Subcutaneous abdominal adipose tissue (tissue), 5 donors: ENCODE results near the gene KRT86.

Experiments
- H3K27ac ChIP-seq: one replicate; pipeline ENCODE4 v1.7.0; 2013; ENCODE audit warnings: low read depth, mild to moderate bottlenecking, inconsistent platforms, low read length, moderate library complexity
- H3K27me3 ChIP-seq, 5 donors: one replicate each; pipeline ENCODE4 v1.7.0; 2013; ENCODE audit warnings: low read length in 5 of 5, inconsistent platforms in 1 of 5; ENCODE audit not compliant: control insufficient read depth in 5 of 5, insufficient read depth in 4 of 5
- H3K36me3 ChIP-seq, 5 donors: one replicate each; pipeline ENCODE4 v1.7.0; 2013; ENCODE audit warnings: low read length in 5 of 5; ENCODE audit not compliant: control insufficient read depth in 5 of 5, insufficient read depth in 5 of 5
- H3K4me1 ChIP-seq, 5 donors: one replicate each; pipeline ENCODE4 v1.7.0; 2013; ENCODE audit warnings: low read length in 5 of 5, mild to moderate bottlenecking in 3 of 5, moderate library complexity in 1 of 5; ENCODE audit not compliant: control insufficient read depth in 5 of 5, insufficient read depth in 5 of 5
- H3K4me3 ChIP-seq, 5 donors: one replicate each; pipeline ENCODE4 v1.7.0; 2013; ENCODE audit warnings: low read length in 5 of 5, low read depth in 1 of 5
- H3K9ac ChIP-seq, 5 donors: one replicate each; pipeline ENCODE4 v1.7.0; 2013; ENCODE audit warnings: low read length in 5 of 5, mild to moderate bottlenecking in 4 of 5, moderate library complexity in 3 of 5
- H3K9me3 ChIP-seq, 5 donors: one replicate each; pipeline ENCODE4 v1.7.0; 2013; ENCODE audit warnings: low read length in 5 of 5; ENCODE audit not compliant: control insufficient read depth in 5 of 5
- donor health status: healthy.
- donor health status: healthy.
- donor health status: healthy.
- donor health status: healthy.
- donor health status: healthy.

Gene KRT86

GRCh38 chr12:52323416-52324152, 49.1 kb downstream of the KRT86 start:
- H3K27ac ChIP-seq: no peak overlapping the region
- H3K4me3 ChIP-seq: no peak overlapping the region
- no peaks in the 10 kb centered on the region for H3K9me3 ChIP-seq
- peaks cover 25 to 60% (median 40%) of the 10 kb centered on the region in 5 donors for H3K27me3 ChIP-seq
- H3K4me1 ChIP-seq: no peaks in the 10 kb centered on the region
- no peak overlapping the region for H3K9ac ChIP-seq
- no peaks in the 10 kb centered on the region for H3K36me3 ChIP-seq

- Histone ChIP-seq H3K4me3 (no peak overlapping the region), H3K27me3 (peaks cover 22 to 60% (median 36%) of the 10 kb centered on the region in 5 donors), H3K9ac (no peak overlapping the region), H3K36me3 (no peaks in the 10 kb centered on the region), H3K4me1 (no peaks in the 10 kb centered on the region), H3K27ac (no peak overlapping the region), H3K9me3 (no peaks in the 10 kb centered on the region)
These were observed 49.7 kb downstream of the KRT86 start for GRCh38 chr12:52324153-52324444.

- Histone ChIP-seq H3K4me1 (no peaks in the 10 kb centered on the region), H3K27ac (no peak overlapping the region), H3K9ac (no peak overlapping the region), H3K36me3 (no peaks in the 10 kb centered on the region), H3K4me3 (no peak overlapping the region), H3K27me3 (peaks cover 6 to 36% (median 12%) of the 10 kb centered on the region in 5 donors), H3K9me3 (no peaks in the 10 kb centered on the region)
These were observed 52.8 kb downstream of the KRT86 start for GRCh38 chr12:52327052-52327829.

- peaks cover under 1 to 31% (median 6%) of the 10 kb centered on the region in 5 donors for H3K27me3 ChIP-seq
- no peak overlapping the region for H3K27ac ChIP-seq
- H3K9me3 ChIP-seq: no peaks in the 10 kb centered on the region
- no peak overlapping the region for H3K9ac ChIP-seq
- H3K4me3 ChIP-seq: no peak overlapping the region
- no peaks in the 10 kb centered on the region for H3K36me3 ChIP-seq
- no peaks in the 10 kb centered on the region for H3K4me1 ChIP-seq
These were observed 53.5 kb downstream of the KRT86 start for GRCh38 chr12:52327830-52328500.

GRCh38 chr12:52331039-52331438, 56.6 kb downstream of the KRT86 start:
- H3K27ac ChIP-seq: no peak overlapping the region
- H3K9ac ChIP-seq: no peak overlapping the region
- H3K4me1 ChIP-seq: no peaks in the 10 kb centered on the region
- H3K4me3 ChIP-seq: no peak overlapping the region
- H3K9me3 ChIP-seq: peaks cover 0 to 8% (median 7%) of the 10 kb centered on the region in 5 donors
- H3K27me3 ChIP-seq: peaks cover 0 to 15% (median 3%) of the 10 kb centered on the region in 5 donors
- H3K36me3 ChIP-seq: no peaks in the 10 kb centered on the region

- Histone ChIP-seq H3K27me3 (peaks cover 0 to 13% (median 3%) of the 10 kb centered on the region in 5 donors), H3K36me3 (no peaks in the 10 kb centered on the region), H3K27ac (no peak overlapping the region), H3K4me3 (no peak overlapping the region), H3K9ac (no peak overlapping the region), H3K4me1 (no peaks in the 10 kb centered on the region), H3K9me3 (peaks cover 2 to 11% (median 8%) of the 10 kb centered on the region in 5 donors)
These were observed 57.4 kb downstream of the KRT86 start for GRCh38 chr12:52331833-52332232.

- Histone ChIP-seq H3K36me3 (no peaks in the 10 kb centered on the region), H3K4me3 (no peak overlapping the region), H3K9ac (no peak overlapping the region), H3K27me3 (peaks cover 0 to 10% (median 3%) of the 10 kb centered on the region in 5 donors), H3K9me3 (peaks cover 6 to 11% (median 8%) of the 10 kb centered on the region in 5 donors), H3K4me1 (no peaks in the 10 kb centered on the region), H3K27ac (no peak overlapping the region)
These were observed 57.9 kb downstream of the KRT86 start for GRCh38 chr12:52332381-52332780.

GRCh38 chr12:52333321-52333720, 58.9 kb downstream of the KRT86 start:
- H3K9me3 ChIP-seq: peaks cover 6 to 11% (median 10%) of the 10 kb centered on the region in 5 donors
- peaks cover 0 to 3% (median 0%) of the 10 kb centered on the region in 5 donors for H3K4me1 ChIP-seq
- no peak overlapping the region for H3K27ac ChIP-seq
- H3K36me3 ChIP-seq: no peaks in the 10 kb centered on the region
- H3K4me3 ChIP-seq: no peak overlapping the region
- no peak overlapping the region for H3K9ac ChIP-seq
- peaks cover 0 to 10% (median 3%) of the 10 kb centered on the region in 5 donors for H3K27me3 ChIP-seq

GRCh38 chr12:52334185-52334584, 59.7 kb downstream of the KRT86 start:
- Histone ChIP-seq H3K27me3 (peaks cover 0 to 3% (median 3%) of the 10 kb centered on the region in 5 donors), H3K27ac (no peak overlapping the region), H3K4me3 (no peak overlapping the region), H3K9me3 (peaks cover 6 to 13% (median 10%) of the 10 kb centered on the region in 5 donors), H3K9ac (no peak overlapping the region), H3K36me3 (no peaks in the 10 kb centered on the region), H3K4me1 (peaks cover 0 to 11% (median 5%) of the 10 kb centered on the region in 5 donors)
